GM19395 (cell line): ENCODE measurements around the gene HDC.

Experiments used
- ATAC-seq: cut with Tn5 transposase; IDR thresholded peaks from one replicate; pipeline ENCODE4 v1.9.1; 2021; ENCODE audit warnings: mild to moderate bottlenecking, moderate library complexity; ENCODE audit not compliant: unreplicated experiment

HDC gene

DNA sequence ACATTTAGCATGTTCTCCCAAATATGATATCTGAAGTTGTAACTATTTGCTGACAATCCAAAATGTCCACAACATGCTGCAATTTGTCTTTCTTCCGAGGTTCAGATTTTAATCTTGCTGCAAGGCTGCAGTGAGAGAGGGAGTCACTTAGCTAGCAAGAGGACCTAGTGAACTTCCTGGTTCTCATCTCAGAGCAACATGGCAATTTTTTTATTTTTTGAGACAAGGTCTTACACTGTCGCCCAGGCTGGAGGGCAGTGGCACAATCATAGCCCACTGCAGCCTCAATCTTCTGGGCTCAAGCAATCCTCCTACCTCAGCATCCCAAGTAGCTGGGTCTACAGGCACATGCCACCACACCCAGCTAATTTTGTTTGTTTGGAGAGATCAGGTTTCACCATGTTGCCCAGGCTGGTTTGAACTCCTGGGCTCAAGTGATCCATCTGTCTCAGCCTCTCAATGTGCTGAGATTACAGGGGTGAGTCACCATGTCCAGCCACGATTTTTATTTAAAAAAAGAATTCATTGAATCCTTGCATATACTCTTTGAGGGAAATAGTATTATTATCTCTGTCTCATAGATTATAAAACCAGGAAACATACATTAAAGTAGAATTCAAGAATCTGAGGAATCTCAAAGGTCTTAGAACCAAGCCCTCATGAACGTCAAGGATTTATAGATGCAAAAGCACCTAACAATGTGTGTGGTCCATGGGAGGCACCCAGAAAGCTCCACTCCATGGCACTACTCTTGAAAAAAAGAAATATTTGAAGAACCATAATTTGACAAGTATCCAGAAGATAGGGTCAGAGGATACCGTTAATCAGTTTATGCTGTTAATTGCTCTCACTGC is 9.1 kb downstream of the HDC start:
- no peak for ATAC-seq

DNA sequence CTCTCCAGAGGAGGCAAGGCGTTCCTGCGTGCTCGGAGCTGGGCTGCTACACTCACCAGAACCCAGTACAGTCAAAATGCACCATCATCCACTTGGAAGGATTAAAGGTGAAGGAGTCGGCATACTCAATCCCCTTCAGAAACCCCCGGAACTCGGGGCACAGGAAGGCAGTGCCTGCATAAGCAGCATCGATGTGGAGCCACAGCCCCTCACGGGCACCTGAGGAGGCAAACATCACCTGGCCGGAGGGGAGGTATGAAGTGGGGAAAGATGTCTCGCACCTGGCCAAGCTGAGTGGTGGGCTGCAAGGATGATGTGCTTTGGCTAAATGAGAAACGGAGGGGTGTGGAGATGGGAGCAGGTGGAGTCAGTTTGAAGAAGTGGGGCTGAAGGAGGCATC is 13.0 kb downstream of the HDC start:
- ATAC-seq, result no peak

DNA sequence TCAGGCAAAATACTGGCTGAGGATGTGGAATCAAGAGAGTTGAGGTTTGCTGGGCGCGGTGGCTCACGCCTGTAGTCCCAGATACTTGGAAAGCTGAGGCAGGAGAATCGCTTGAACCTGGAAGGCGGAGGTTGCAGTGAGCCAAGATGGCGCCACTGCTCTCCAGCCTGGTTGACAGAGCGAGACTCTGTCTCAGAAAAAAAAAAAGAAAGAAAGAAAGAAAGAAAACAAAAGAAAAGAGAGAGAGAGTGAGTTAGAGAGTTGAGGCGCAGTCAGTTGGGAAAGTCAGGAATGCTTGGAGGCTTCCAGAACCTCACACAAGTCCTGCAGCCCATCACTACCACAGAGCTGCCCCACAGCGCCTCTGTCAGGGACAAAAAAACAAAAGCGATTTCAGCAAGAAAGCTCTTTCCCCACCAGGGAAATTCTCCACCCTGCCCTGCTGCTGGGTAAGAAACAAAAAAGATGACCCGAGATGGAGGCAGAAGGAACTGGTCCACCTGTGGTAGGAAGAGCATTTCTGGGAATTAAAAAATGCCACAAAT is 13.8 kb downstream of the HDC start:
- no peak for ATAC-seq

DNA sequence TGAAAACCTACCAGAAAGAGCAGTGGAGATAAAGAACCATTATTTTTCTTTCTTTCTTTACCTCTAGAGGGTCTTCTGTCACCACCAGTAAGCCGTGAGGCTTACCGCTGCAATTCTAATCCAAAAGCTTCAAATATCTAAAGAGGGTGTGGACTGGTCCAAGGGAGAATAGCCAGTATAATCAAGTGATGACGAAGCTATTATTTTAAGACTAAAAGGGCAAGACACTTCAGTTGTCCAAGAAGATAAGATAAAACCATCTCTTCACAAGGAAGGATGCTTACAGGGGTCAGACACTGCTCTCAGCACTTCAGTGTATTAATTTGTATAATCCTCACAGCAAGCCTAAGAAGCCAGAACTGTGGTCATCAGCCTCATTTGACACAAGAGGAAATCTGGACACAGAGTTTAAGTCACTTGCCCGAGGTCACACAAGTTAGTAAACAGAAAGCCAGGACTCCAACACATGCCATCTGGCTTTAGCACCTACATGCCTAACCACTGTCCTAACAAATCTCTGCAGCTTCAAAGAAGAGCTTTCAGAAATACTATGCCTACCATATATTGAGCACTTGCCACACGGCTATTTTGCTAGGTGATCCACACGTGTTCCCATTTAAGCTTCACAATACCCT is 14.6 kb downstream of the HDC start:
- ATAC-seq, result no peak

DNA sequence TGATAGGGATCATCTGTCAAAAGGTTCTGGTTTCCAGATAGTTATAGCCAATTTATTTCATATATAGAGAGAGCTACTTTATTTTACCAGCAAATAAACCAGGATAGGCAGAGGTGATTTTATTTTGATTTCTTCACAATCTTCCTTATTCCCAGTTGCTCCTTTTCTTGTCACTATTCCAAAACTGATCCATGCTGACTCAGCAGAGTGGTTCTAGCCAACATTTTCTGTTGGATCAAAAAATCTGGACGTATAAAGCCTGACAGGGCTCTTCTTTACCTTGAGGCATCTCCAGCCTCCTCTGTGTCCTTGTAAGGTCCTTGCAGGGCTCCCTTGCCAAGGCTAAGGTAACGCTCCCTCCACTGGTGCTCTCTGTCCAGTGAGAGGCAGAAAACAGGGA is 15.8 kb downstream of the HDC start:
- ATAC-seq, result no peak

DNA sequence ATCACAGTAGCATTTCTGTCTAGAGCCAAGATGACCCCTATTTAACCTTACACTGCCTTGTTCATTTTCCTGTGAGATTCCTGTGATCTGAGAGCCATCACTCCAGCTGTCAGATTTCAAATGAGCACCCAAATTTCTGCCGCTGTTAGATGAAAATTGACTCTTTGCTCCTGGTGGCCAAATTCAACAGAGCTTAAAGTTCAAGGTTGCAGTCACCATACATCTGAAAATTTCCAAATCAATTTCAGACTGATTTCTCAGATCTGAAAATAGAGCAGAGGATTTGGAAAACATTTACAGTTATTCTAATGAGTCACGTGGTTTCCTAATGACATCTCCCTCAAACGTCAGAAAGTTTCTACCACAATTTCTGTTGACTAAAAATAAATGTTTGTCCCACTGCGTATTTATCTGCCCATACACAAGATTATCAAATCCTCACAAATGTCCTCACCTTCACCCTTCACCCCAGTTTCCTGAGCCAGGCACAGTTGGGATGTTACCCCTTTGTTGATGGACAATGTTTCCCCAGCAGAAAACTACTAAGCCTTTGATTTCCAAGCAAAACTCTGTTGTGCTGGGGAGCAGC is 16.4 kb downstream of the HDC start:
- ATAC-seq, result no peak

DNA sequence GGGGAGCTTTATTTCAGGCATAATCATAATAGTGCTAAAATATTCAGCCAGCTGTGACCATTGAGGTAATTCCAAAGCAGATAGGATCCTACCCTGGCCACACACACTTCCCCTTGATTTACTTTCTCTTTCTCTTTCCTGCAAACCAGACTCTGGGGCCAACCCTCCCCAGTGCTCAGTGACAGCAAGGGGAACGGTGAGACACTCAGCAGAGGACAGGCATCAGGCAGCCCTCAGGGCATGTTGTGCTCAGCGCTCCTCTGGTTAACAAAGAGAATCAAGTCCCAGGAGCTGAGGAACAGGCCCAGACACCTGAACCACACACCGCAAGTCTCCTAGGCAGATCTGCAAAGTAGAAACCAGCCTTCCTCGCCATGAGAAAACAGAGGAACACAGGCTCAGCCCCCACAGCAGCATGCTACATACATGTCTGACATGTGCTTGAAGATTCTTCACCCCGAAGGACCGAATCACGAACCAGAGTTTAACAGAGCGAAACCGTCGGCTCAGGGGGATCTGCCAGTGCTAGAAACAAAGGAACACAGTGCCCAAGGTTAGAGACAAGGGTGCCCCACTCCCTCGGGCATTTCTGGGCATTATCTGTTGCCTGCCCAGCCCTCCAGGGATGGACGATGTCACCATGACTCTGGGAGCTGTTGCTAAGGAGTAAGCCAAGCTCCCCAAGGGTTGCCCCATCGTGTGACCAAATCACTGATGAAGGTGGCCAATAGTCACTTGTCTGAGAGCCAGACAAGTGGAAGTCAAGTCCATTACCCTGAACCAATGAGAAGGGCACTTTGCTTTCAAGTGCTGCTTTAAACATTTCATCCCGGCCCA is 17.5 kb downstream of the HDC start:
- peak; percentile 95 for ATAC-seq

DNA sequence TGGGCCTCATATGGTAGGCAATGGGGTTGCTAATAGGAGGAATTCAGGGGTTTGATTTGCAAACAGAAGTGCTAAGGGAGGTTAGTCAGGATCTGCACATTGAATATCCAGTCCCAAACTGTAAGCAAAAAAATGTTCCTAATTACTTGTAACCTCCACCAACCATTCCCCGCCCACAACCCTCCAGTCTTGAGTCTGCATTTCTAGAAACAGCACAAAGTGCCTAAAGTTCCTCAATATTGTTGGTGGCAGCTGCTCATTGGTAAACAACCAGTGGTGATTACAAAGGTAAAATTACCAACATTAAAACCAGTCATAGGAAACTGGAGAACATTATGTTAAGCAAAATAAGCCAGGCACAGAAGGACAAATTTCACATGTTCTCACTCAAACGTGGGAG is 18.9 kb downstream of the HDC start:
- no peak for ATAC-seq

DNA sequence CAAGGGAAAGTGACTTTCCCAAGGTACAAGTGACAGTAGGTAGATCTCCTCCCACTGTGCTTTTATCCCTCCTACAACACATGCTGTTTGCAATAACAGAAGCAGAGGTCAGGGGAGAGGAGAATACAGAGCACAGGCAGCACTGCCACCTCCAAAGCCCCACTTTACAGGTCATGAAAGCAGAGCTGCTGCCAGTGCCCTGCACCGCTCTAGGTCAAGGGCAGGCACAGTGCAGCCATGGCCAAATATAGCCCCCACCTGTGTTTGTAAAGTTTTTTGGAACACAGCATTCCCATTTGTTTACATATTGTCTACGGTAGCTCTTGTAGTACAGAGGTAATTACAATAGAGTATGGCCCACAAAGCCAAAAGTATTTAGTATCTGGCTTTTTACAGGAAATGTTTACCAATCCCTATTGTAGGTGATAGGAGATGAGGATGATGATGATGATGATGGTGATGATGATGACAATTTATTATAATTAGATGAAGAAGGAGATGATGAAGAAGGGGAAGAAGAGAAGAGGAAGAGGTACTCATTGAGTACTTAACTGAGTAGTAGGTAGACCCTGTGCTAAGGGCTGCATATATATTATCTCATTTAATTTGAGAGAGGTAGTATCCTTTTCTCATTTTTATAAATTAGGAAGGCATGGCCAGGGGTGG is 20.4 kb downstream of the HDC start:
- no peak for ATAC-seq

DNA sequence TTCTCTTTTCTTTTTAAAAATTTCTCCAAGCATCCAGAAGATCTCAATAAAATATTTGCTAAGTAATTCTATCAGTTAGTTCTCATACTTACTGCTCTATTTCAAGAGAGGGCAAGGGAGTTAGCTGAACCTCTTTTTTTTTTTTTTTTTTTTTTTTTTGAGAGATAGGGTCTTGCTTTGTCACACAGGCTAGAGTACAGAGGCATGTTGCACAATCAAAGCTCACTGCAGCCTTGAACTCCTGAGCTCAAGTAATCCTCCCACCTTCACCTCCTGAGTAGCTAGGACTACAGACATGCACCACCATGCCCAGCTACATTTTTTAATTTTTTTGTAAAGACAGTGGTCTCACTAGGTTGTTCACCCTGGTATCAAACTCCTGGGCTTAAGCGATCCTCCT is 21.4 kb downstream of the HDC start:
- ATAC-seq, result no peak

DNA sequence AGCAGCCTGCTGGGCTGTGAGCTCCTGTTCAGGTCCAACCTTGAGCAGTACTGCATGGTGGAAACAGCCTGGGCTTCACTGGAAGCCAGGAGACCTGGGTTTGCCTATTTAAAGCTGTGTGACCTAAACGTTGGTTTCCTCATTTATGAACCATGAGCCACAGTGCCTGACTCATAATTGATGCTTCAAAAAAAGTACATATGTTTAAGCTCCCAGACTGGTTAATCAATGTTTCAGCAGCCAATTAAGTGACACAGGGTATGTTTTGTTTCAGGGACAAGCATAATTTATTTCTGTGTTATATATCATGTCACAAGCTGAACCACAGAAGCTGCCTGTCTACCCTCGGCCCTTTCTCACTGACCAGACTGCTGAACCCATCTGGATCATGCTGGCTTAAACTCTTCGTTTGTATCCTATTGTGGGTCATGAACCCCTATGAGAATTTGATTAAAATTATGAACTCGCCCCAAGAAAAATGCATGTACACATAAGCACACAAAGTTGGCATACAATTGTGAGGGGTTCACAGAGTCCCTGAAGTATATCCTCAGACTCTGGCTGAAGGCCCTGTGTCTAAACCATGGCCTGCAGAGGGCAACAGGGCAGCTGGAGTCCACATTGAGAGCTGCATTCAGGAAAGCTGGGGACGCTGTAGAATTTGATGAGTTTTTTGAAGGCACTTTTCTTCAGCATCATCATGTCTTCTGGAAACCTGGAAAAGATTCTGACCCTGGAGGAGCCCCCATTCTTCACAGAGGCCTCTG is 23.7 kb downstream of the HDC start:
- ATAC-seq, result no peak

DNA sequence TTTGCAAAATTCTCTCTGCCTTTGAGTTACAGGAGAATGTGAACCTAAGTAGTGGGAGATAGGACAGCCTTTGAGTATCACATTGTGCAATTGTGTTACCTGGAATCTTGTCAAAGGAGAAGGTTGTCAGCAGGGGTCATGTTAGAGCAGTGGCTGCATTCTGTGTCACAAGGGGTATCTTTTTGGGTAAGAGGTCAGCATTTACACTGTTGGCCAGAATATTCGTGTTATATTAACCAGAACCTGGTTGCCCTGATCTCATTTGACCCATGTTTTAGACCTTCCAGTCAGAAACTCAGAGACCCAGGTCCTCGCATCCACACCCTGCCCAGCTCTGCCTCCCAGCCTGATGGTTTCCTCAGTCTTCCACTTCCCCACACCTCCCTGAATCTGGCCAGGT is 27.3 kb downstream of the HDC start:
- no peak for ATAC-seq

DNA sequence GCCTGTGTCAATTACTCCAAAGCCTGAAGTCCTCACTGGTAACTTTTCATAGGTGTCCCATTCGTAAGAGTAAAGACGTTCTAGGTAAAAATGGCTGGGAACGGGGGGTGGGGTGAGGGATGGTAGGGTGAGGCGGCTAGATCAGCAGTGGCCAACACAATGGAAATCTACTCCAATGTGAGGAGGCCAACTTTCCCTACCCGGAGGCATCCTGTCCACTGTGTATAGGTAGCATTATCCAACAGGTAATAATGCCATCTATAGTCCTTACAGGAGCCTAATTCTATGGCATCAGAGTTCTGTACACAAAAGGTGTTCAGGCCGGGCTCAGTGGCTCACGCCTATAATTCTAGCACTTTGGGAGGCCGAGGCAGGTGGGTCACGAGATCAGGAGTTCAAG is 29.1 kb downstream of the HDC start:
- no peak for ATAC-seq

DNA sequence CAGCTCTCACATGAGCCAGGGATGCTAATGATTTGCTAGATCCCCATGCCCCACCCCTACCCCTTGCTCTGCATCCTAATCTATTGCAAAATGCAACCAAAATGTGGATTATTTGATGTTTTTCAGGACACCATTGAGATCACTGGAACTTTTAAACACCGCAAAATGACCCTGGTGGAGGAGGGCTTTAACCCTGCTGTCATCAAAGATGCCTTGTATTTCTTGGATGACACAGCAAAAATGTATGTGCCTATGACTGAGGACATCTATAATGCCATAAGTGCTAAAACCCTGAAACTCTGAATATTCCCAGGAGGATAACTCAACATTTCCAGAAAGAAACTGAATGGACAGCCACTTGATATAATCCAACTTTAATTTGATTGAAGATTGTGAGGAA is 29.7 kb downstream of the HDC start:
- ATAC-seq, result no peak

DNA sequence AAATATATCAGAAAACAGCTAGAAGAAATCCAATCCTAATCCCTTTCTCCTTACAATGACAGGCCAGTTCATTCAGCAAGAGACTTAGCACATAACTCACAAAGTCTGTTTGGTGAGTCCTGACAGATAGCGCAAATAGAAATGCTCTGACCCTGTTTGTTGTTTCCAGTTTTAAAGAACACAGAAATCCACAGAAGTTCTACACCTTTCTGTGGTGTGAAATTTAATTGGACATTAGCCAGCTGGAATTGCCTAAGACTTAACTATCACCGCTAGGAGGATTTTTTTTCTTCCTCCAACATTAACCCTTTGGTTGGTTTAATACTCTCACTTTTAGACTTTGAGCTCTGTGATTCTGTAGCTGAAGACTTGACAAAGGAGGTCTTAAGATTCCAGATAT is 30.8 kb downstream of the HDC start:
- ATAC-seq, result no peak

DNA sequence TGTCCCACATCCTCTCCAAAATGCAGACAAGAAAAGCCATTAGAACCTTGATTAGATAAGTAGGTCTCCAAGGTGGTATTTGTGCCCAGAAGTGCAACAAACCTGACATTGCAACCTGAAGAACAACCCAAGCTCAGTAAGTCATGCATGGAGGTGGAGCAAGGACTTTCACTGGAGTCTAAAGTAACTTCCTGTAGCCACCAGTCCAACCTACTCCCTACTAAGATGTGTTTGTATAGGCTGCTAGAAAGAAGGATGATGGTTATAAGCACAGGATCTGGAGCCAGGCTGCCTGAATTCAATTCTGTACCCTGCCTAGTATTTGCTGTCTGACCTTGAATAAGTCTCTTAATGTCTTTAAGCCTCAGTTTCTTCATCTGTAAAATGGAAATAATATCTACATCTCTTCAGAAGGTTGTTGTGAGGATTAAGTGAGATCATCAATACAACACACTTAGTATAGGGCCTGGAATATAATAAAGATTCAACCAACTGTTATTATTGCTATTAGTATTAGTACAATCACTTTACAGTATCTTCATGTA is 32.3 kb downstream of the HDC start:
- no peak for ATAC-seq

DNA sequence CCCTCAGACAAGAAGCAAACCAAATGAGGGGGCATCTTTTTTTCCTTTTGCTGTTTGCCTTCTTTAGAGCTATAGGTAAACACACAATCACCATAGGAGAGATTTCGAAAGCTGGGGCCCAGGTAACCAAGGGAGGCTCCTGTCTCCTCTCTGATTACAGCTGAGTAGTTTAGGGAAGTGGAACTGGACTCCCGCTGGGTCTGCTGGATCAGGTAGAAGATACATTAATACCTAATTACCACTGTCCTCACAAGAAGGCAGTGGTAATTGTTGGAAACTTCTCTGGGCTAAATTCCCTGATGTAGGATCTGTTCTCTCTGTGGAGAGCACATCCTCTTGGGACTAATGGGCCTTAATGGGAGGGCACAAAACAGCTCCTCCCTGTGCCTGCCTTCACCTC is 32.7 kb downstream of the HDC start:
- no peak for ATAC-seq

DNA sequence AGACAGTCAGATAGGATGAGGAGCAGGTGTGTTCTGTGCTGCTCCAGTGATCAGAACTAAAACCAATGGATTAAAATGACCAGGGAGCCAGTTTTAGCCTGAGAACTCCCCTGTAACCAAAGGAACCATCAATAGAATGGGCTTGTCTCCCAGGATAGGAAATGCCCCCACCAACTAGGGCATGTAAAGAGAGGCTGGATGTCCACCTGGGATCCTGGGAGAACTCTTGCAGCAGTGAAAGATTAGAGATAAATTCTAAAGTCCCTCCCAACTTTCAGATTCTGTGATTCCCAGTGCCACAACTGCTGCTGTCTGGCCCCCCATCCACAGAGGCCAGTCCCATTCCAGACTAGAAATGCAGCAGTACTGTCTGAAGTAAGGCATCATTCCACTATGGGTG is 33.8 kb downstream of the HDC start:
- ATAC-seq, result no peak

DNA sequence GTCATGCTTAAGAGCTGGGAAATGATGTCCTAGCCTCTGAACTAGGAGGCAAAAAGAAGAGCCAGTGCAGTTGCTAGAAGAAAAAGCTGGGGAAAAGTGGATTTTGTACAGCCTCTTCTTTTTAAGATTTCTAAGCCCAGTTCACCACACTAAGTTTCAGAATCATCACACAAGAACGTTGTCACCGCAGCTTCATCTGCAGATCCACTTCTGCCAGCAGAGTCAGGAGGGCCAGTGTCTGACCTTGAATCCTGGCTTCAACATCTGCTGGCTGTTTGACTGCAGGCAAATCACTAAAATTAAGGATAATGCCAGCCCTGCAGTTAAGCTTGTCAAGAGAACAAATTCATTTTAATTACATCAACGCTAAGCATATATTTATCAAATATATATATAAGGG is 36.2 kb downstream of the HDC start:
- no peak for ATAC-seq

DNA sequence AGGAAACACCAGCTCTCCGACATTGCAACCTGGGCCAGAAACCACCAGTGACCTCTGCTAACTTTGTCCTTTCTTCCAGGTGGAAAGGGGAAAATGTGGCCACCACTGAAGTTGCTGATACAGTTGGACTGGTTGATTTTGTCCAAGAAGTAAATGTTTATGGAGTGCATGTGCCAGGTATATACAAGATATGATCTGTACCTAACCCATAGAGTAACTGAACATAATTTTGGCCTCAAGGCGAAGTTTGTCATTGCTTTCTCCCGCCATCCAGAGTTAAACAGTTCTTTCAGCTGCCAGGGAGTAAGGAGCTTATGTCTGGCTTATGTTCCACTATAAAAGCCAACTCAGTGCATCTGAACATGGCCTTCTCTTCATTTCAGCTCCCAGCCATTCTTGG is 36.7 kb downstream of the HDC start:
- ATAC-seq, result no peak
